HG03039 (cell line): ENCODE measurements around the gene DRAXIN.
"Not testable (repeated sequence)": the region's sequence is repeated elsewhere in the genome, so short reads cannot be mapped to it uniquely, and the experiment has no call there.

ENCODE experiments used
- ATAC-seq: cut with Tn5 transposase; IDR thresholded peaks from one replicate; pipeline ENCODE4 v1.9.1; 2021; ENCODE audit warnings: mild to moderate bottlenecking, moderate library complexity; ENCODE audit not compliant: unreplicated experiment

Gene DRAXIN, protein sequence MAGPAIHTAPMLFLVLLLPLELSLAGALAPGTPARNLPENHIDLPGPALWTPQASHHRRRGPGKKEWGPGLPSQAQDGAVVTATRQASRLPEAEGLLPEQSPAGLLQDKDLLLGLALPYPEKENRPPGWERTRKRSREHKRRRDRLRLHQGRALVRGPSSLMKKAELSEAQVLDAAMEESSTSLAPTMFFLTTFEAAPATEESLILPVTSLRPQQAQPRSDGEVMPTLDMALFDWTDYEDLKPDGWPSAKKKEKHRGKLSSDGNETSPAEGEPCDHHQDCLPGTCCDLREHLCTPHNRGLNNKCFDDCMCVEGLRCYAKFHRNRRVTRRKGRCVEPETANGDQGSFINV

DNA sequence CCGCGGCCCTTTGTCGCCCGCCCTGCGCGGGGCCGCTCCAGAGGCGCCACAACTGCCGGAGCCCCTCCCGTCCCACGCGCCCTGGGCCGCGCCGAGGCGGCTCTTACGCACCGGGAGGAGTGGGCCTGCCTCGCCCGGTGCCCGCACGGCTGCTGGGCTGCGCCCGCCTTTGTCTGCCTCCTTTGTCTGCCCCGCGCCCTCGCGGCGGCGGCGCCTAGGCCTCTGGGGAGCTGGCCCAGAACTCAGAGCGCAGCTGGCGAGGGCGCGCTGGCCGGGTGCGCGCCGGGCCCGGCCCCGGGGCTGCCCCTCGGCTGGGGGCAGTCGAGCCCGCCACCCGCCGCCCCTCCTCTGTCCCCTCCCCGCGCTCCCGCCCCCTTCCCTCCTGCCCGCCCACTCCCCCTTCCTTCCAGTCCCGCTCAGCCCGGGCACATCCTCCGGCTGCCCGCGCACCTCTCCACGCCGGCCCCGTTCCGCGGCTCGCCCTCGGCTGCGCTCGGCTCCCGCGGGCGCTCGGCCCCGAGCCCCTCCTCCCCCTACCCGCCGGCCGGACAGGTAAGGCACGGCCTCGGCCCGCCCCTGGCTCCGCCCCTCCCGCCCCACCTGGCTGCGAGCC is at the start of gene DRAXIN:
Gene DRAXIN, plus strand, starts transcription at position 409 of the 613 bp plus-strand sequence. CDS start 14,549 bp downstream, outside the sequence.
- ATAC-seq, result no peak

DNA sequence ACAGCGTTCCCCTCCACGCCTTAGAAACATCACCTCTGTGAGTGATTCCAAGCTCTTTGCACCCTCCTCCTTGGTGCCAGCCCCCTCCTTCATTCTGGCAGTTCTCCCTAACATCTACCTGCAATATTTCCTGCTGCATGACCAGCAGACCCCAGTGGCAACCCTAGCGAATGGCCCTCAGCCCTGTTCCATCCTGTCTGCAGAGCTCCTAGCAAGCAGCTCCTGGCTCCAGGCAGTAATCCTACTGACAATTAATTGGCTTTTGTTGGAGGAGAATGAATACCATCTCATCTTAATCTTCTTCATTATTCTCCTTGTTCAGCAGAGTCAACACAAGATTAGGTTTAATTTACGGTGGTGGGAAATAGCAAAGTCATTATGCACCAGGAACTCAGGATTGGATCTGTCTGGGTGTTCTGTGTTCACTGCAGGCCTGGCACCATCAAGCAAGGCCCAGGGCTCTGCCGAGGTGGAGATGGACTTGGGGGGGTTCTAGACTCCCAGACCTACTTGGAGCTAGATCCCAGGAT is 49.7 kb upstream of the DRAXIN start:
- no peak for ATAC-seq

GRCh38 chr1:11642418-11643017 is 49.0 kb upstream of the DRAXIN start:
- ATAC-seq, result not testable (repeated sequence)

DNA sequence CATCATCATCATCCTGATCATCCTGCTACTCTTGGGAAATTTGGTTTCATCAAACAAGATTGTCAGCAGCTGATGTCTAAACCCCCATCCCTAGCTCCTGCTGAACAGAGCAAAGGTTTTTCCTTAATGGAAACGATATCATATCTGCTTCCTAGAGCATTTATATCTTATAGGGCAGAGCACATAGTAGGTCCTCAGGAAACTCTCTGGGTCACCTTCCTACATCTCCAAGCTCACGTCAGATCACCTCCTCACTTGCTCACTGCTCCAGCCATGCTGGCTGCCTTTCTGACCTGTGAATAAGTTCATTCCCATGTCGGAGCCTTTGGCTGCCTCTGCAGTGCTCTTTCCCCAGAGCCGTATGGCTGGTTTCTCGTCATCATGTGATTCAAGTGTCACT is 47.7 kb upstream of the DRAXIN start:
- ATAC-seq, result no peak

- no peak for ATAC-seq
These were observed 46.2 kb upstream of the DRAXIN start for GRCh38 chr1:11645270-11645669.

DNA sequence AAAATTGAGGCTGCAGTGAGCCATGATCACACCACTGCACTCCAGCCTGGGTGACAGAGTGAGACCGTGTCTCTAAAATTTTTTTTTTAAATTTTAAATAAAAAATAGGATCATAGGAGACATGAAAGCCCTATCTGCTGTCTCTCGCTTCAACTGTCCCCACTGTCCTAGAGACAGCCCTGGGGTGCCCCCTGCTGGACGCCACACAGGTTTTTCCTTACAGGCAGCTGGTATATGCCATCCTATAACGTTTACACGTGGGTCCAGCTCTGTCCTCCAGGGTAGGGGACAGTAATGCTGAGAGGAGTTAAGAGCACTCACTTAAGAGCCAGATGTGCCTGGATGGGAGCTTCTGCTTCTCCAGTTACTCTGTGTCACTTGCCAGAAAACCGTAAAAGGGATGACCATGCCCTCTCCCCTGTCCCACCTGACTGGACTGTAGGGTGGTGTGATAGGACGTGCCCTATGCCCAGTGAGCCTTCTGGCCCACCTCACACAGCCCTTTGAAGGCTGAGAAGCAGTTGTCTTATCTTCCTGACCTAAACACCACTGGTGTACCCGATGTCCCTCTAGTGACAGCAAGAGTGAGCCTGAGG is 45.7 kb upstream of the DRAXIN start:
- no peak for ATAC-seq

- no peak for ATAC-seq
These were observed 45.2 kb upstream of the DRAXIN start for GRCh38 chr1:11646317-11646716.

GRCh38 chr1:11647333-11647732 is 44.2 kb upstream of the DRAXIN start:
- ATAC-seq, result no peak

DNA sequence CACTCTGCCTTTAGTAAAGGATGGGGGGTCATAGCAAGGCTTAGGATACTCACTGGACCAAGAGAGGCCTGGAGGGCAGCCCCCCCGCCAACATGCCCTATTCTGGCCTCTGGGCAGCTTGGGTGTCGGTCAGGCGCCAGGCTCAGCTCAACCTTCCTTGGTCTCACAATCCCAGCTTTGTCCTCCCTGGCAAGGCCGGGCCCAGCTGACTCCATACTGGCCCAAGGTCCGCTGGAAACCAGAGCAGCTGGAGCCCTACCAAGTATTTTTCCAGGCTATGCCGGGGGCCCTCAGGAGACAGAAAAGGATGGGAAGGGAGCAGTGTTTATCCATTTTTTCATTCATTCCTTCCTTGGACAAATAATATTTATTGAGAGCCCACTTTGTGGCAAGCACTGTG is 43.5 kb upstream of the DRAXIN start:
- no peak for ATAC-seq

DNA sequence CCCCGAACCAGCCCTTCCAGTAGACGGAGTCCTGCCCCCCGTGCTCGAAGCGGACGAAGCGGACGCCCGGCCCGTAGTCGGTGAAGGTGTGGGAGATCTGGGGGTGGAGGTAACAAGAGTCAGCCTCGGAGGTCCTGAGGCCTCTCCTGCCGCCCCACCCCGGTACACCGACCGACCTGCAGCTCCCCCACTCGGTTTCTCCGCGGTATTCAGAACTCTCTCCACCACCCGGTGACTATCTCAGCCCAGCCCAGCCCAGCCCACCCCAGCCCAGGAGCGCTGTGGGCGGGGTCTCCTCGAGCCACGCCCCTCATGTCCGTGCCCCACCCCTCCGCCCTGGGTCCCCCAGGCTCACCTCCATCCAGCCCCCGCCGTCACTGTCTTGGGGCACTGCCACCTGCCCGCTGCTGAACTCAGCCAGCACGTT is 42.8 kb upstream of the DRAXIN start:
- no peak for ATAC-seq

DNA sequence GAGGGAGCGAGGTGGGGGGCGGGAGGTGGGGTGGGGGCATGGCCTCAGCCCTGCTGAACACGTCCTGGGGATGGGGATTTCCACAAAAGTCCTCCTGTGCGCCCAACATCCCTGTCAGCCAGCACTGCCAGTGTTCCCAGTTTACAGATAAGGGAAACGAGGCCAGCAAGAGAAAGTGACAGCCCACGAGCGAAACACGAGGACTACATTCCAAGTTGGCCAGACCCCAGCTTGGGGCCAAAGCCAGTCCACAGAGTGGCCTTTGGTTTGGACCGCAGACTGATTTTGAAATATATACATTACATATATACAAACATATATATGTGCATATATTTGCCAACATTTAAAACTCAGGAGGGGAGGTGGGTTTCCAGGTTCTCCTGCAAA is 42.3 kb upstream of the DRAXIN start:
- no peak for ATAC-seq

DNA sequence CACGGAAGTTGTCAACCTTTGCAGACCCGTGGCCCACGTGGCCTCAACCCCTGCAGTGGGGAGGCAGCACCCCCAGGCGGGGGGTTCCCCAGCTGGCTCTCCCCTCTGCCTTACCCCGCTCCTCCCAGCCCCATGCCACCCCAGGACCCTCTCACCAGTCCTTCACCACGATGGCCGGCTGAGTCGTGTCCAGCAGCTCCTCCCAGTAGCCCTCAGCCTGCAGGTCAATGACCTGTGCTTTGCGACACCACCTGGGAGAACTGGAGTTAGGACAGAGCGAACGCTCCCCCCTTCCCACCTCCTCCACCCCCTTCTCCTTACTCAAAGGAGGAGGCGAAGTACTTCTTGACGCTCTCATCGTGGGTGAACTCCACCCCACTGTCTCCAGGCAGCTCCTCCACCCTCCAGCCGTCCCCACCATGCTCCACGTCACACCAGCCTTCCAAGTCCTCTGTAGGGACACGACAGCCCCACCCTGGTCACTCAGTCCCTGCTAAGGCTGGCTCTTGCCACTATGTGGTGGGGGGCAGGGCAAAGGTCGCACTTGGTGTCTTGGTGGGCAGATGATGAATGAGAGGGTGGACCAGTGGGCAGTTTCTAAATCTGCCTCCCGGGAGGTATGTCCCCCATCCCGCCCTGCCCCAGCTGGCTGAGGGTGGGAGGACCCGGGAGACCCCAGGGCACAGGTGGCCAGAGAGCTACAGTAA is 41.7 kb upstream of the DRAXIN start:
- no peak for ATAC-seq

GRCh38 chr1:11650331-11650991 is 41.0 kb upstream of the DRAXIN start:
- no peak for ATAC-seq

GRCh38 chr1:11651017-11651416 is 40.5 kb upstream of the DRAXIN start:
- no peak for ATAC-seq

- no peak for ATAC-seq
These were observed 39.2 kb upstream of the DRAXIN start for GRCh38 chr1:11652203-11652780.

- no peak for ATAC-seq
These were observed 38.2 kb upstream of the DRAXIN start for GRCh38 chr1:11653101-11653860.

DNA sequence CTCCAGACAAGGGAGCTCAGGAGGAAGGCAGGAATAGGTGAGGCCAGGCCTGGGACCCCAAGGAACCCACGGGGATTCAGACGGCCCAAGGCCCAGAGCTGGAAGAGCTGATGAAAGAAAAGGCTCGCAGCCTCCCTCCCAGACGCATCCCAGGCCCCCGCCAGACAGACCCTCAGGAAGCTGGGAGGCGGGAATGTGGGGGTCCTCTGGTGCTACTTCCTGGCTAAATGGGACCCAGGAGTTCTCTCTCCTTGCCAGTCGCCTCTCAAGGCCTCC is 37.7 kb upstream of the DRAXIN start:
- no peak for ATAC-seq

DNA sequence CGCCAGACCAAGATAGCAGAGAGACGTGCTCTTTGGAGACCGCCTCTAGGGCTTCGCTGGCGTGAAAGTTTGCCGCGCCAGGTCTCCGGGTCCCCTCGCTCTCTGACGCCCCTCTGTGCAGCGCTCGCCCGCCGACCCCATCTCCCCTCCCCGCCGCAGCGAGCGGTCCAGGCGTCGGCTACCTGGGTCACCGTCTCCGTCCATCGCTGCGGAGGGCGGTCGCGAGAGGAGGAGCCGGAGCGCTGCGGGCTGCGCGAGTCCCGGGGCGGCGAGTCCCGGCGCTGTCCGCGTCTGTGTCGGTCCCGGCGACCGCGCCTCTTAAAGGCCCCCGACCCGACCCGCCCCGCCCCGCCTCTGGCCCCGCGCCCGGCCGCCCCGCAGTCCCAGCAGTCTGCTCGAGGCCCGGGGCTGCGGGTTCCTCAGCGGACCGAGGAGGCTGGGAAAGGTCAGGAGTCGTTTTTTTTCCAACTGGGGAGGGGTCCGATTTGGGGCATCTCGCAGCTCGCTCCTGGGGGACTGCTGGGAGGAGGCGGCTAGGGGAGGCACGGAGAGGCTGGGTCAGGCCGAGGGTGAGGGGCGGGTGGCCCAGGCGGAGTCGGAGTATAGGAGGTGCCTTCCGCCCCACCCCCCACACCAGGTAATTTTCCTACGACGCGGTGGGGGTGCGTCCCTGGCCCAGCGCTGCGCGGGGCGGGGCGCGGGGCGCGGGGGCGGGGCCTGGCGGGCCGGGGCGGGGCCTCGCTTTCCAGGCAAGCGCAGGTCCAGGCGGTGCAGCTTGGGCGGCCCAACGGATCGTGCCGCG is 37.2 kb upstream of the DRAXIN start, which contains the start of the genes FBXO2 and FBXO44:
Gene FBXO2, minus strand, starts transcription at position 293 of the 802 bp plus-strand sequence. Its CDS starts 89 bp downstream, at position 204.
Gene FBXO44, plus strand, starts transcription at position 741 of the 802 bp plus-strand sequence. CDS start 959 bp downstream, outside the sequence.
- peak; percentile 56 for ATAC-seq
